Fibroblast of the conjunctiva (primary cell): ENCODE measurements around the gene AGPAT3.
"Not testable (repeated sequence)": the region's sequence is repeated elsewhere in the genome, so short reads cannot be mapped to it uniquely, and the experiment has no call there.

Source experiments
- DNase-seq: peaks from one replicate; pipeline ENCODE4 v3.0.0-alpha.2; 2010; ENCODE audit warnings: low read depth

The AGPAT3 gene

GRCh38 chr21:43834146-43834905 is 30.7 kb upstream of the AGPAT3 start:
- no peak for DNase-seq

DNA sequence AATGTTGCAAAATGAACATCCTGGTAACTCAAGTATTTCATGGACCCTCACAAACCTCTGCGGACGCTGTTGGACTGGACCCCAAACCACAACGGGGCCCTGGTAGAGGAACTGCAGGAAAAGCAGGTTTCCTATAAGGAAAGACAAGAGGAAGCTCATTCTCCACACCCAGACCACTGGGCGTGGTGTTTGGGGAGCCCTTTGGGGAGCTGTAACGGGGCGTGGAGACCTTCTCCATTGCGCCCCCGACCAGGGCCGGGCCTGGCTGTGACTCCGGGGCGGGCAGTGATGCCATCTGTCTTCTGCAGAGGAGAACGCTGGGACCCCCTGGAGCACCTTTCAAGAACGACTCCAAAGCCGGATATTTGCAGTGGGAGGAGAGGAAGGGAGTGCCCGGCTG is 30.0 kb upstream of the AGPAT3 start:
- no peak for DNase-seq

DNA sequence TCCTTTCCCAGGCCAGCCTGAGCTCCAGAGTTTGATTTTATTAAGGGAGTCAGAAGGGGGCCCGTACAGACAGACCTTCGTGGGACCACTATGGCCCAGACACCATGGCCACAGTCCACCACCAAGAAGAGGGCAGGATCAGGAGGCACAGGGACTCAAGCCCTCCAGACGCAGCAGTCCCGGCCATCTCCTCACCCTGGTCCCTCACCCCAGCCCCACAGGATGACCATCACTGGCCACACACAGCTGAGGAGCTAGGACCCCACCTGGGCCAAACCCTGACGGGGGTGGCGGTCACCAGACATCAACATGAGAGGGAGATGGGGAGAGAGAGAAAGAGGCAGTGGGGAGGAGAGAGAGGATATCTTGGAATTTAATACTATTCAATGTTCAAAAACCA is 29.2 kb upstream of the AGPAT3 start:
- no peak for DNase-seq

DNA sequence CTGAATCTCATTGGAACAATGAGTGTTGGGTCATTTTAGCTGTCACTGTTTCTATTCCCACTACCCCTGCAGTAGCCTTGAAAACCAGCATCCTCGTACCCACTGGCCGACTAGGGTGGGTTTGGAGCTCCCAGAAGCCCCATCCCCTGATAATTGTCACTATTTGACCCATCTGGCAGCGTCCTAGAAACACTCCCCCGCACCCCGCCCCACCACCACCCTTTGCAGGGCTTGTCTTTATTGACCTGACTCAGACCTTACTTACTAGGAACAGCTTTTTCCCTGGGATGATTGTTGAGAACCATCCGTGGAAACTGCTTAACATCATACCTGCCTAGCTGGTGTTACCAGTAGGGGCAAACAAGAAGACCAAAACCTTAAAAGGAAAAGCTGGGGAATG is 28.4 kb upstream of the AGPAT3 start:
- no peak for DNase-seq

DNA sequence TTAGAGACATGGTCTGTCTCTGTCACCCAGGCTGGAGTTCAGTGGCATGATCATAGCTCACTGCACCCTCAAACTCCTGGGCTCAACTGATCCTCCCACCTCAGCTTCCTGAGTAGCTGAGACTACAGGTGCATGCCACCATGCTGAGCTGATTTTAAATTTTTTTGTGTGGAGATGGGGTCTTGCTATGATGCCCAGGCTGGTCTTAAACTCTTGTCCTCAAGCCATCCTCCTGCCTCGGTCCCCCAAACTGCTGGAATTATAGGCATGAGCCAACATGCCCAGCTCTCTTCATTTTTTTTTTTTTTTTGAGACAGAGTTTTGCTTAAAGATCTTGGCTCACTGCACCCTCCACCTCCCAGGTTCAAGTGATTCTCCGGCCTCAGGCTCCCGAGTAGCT is 24.8 kb upstream of the AGPAT3 start:
- no peak for DNase-seq

- DNase-seq, result no peak
Observed at GRCh38 chr21:43842742-43843141, 22.3 kb upstream of the AGPAT3 start.

DNA sequence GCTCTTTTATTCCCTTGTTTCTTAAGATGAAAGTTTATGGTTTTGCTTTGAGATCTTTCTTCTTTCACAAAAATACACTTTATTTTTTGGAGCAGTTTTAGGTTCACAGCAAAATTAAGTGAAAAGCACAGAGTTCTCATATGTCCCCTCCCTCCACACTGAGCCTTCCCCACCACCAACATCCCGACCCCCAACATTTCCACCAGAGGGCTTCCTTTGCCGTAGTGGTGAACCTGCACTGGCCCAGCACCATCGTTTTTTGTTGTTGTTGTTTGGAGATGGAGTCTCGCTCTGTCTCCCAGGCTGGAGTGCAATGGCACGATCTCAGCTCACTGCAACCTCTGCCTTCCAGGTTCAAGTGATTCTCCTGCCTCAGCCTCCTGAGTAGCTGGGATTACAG is 20.1 kb upstream of the AGPAT3 start:
- not testable (repeated sequence) for DNase-seq

GRCh38 chr21:43845386-43845785 is 19.6 kb upstream of the AGPAT3 start:
- no peak for DNase-seq

- DNase-seq, result no peak
Observed at GRCh38 chr21:43846430-43846829, 18.6 kb upstream of the AGPAT3 start.

- DNase-seq, result no peak
Observed at GRCh38 chr21:43847301-43847700, 17.7 kb upstream of the AGPAT3 start.

DNA sequence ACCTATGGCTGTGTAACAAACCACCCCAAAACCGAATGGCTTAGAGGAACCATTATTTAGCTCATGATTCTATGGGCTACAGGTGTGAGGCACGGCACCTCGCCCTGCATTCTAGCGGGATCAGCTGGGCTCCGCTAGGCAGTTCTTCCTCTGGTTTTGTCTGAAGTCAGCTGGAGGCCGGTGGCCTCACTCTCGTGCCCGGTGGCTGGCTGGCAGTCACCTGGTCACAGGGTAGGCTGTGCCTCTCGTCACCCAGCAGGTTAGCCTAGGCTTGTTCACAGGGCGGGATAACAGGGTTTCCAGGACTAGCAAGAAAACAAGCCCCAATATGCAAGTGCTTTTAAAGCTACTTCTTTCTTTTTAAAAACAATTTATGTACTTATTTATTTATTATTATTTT is 16.3 kb upstream of the AGPAT3 start:
- DNase-seq, result no peak

DNA sequence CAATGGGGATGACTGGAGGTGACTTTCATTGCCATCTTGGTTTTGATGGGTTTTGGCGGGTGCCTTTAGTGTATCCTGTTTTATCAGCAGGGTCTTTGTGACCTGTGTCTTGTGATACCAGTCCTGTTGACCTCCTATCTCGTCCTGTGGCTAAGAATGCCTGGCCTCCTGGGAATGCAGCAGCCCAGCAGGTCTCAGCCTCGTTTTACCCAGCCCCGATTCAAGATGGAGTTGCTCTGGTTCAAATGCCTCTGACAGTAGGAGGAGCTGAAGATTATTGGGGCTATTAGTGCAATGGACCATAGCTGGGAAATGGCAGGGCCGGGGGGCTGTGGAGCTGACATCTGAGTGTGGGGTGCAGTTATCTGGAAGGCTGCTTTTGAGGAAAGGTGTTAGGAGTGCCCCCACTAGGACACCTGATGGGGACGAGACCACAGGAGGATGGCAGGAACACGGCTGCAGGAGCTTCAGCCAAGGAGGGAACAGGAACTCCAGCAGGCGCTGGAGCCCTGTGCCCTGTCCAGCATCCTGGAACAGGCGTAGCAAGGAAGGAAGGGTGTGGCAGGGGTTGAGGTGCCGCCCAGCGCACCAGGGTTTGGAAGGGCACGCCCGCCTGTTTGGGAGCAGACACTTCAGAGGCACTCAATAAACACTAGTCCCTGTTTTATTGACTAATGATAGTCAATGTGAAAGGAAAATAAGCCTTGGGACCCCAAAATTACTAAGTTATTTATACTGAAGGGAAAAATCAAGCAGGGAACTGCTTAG is 15.3 kb upstream of the AGPAT3 start:
- no peak for DNase-seq

DNA sequence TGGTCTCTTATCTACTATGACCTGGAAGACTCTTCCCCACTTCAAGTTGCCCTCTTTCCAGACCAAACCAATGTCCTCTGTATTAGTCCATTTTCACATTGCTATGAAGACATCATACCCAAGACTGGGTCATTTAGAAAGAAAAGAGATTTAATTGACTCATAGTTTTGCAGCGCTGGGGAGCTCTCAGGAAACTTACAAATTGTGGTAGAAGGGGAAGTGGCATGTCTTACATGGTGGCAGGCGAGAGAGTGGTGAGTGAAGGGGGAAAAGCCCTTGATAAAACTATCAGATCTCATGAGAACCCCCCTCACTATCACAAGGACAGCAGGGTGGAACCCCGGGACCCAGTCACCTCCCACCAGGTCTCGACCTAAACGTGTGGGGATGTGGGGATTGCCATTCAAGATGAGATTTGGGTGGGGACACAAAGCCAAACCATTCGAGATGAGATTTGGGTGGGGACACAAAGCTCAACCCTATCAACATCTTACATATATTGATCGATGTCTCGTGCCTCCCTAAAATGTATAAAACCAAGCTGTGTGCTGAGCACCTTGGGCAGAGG is 14.2 kb upstream of the AGPAT3 start:
- DNase-seq, result no peak

DNA sequence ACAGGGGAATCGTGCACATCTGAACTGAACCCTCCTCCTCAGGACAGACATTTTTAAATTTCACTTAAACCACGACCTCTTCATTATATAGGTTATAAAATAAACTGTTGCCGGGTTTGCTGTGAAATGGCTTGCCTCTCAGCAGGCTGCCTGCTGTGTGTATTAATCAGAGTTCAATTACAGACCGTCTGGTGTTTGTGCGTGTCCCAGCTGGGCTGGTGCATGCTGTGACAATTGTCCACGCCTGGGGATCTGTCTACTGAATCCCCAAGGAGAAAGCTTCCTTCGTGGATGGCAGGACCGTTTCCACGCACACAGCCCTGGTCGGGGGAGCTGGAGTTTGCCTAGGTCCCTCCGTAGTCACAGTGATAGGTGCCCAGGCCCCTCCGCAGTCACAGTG is 13.4 kb upstream of the AGPAT3 start:
- no peak for DNase-seq

DNA sequence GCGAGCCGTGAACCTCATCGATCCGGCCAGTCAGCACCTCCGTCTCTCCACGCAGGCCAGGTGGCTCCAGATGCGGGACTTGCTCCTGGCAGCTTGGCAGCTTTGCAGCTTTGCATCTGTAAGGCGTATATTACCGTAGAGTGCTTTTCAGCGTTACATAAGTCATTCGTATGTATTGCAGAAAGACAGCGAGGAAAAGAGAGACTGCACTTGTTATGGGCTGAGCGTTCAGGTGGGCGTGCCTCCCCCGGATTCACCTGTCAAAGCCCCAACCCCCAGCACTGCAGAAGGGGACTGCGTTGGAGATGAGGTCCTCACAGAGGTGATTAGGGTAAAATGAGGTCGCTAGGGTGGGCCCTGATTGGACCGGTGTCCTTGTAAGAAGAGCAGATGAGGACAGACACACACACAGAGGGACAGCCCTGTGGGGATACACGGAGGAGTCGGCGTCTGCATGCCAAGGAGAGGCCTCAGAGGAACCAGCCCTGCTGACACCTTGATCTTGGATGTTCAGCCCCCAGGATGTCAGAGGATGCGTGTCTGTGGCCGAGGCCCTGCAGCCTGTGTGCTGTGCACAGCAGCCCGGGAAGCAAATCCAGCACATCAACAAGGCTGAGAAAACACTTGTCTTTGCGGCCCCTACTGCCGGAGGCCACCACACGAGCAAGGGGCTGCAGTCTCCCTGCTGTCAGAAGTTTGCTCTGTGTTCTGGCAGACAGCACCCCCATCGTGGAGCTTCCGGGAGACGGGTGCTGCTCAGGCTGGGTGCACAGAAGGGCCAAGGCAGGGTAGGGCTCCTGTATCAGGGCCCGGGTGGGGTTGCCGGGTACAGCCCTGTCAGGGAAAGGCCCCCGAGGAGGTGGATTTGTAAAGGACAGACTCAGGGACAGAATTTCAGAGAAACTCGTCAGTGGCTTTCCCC is 10.9 kb upstream of the AGPAT3 start:
- DNase-seq, result no peak

DNA sequence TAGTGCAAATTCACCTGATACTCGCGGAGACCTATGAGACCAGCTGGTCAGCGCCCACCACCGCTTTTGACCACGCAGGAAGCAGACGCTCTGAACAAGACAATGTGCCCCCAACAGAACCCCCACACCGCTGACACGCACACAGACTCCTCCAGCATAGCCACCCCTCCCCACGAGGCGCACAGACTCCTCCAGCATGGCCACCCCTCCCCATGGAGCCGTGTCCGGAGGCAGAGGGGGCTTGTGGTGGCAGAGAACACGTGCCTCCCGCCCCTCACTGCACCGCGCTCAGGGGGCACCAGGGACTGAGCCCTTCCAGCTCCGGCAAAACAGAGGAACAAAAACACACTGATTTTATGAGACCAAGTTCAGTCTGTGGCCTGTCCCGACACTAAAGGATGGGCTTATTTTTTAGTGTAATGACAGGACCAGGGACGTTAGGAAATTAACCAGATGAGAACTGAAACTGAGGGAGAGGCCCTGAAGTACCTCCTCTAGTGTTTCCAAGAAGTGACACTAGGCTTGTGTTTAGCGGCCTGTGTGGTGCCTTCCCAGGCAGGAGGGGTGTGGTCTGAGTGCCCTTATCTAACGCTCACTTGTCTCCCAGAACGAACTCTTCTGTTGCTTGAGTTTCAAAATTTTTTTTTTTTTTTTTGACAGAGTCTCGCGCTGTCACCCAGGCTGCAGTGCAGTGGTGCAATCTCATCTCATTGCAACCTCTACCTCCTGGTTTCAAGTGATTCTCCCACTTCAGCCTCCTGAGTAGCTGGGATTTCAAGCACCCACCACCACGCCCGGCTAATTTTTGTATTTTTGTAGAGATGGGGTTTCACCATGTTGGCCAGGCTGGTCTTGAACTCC is 10.0 kb upstream of the AGPAT3 start:
- DNase-seq, result no peak

GRCh38 chr21:43855955-43856354 is 9.1 kb upstream of the AGPAT3 start:
- no peak for DNase-seq

- no peak for DNase-seq
Observed at GRCh38 chr21:43858806-43859648, 6.0 kb upstream of the AGPAT3 start.

DNA sequence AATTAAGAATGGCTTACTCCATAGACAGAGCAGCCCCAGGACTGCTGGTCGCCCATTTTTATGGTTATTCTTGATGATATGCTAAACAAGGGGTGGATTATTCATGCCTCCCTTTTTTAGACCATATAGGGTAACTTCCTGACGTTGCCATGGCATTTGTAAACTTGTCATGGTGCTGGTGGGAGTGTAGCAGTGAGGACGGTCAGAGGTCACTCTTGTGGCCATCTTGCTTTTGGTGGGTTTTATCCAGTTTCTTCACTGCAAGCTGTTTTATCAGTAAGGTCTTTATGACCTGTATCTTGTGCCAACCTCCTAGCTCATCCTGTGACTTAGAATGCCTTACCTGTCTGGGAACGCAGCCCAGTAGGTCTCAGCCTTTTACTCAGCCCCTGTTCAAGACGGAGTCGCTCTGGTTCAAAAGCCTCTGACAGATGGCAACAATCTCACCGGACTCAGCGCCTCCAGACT is 5.2 kb upstream of the AGPAT3 start:
- no peak for DNase-seq

DNA sequence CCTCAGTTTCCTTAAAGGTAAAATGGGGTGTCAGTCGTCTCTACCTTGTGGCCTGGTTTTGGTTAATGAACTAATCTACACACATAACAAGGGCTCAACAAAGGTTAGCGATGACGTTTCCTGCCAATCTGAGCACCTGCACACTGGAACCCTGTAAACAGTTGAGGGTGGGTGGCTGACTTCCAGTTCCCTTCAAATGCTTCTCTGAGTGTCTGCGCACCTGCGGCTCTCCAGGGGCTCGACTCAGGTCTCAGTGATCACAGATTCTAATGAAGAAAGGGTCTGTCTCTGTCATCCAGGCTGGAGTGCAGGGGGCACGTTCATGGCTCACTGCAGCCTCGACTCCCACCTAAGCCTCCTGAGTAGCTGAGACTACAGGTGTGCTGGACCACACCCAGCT is 3.3 kb upstream of the AGPAT3 start:
- DNase-seq, result no peak
